Erythroblast (primary cell): ENCODE results near the gene XXYLT1.

Experiments
- GATA1 ChIP-seq: IDR thresholded peaks from 2 replicates; pipeline ENCODE4 v1.6.1; 2011; ENCODE audit warnings: low read depth, mild to moderate bottlenecking, control low read depth, low read length, moderate library complexity
- POLR2A ChIP-seq: IDR thresholded peaks from 2 replicates; pipeline ENCODE4 v1.6.1; 2011; ENCODE audit warnings: mild to moderate bottlenecking, low read length

DNA sequence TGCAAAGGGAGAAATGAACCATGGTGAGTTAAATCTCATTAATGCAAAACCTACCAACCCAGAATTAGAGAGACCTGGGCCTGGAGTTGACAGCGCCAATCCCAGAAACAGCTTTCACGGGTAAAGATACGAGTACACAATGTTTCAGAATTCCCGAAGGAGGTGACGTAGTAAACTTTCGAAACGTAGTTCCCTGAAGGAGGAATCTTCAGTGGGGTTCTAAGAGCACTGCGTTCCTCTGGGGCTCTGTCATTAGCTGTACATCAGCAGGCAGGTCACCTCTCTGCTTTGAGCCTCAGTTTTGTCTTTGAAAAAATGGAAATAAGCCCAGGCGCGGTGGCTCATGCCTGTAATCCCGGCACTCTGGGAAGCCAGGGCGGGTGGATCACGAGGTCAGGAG, 152.3 kb downstream of the XXYLT1 start:
- TF ChIP-seq POLR2A: no peak
- TF ChIP-seq GATA1: no peak
